CD1c-positive myeloid dendritic cell (primary cell): ENCODE data around the gene HOXA11.
A peak's percentile ranks its signal among the peaks of the same experiment; 100 is the strongest.

ENCODE experiments used
- DNase-seq: peaks from one replicate; pipeline ENCODE4 v3.0.0-alpha.2; 2016; ENCODE audit errors: extremely low spot score

HOXA11 gene

DNA sequence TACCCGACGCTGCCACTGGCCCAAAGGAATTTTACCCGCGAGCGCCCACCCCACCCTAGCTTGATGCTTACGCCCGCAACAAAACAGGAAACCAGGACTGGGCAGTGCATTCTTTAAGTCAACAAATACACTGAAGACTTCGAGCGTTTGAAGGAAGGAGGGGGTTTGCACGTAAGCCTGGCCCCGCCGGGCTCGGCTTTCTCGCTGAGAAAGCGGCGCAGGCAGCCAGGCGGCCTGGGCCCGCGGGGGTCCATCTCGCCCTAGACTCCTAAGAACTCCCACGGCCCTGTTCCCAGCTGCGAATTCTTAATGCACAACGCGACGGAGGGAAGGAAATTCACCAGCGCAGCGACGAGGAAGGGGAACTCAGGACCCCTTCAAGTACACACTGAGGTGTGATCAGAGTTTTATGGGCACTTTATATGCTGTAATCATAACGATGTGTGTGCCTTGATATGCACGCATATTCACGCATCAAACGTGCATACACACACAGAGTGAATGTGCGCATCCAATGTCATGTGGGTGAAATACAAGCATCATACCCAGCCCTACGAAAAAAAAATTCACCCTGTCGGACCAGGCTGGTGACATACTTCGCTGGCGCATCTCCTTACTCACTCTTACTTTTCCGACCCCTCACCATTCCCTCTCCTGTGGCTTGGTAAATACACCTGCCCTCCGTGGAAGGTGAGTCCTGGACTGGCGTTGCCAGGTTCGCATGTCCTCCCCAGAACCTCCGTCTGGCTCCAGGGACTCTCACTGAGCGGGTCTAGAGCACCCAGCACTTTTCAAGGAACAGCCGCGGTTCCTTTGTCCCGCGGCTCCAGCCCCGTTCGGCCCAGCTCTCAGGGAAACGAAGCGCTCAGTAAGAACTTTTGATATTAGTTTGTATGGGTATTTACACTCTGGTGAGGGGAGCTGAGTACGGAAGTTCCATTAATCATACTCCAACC, 20.6 kb upstream of the HOXA11 start:
- DNase-seq = peak; percentile 34

DNA sequence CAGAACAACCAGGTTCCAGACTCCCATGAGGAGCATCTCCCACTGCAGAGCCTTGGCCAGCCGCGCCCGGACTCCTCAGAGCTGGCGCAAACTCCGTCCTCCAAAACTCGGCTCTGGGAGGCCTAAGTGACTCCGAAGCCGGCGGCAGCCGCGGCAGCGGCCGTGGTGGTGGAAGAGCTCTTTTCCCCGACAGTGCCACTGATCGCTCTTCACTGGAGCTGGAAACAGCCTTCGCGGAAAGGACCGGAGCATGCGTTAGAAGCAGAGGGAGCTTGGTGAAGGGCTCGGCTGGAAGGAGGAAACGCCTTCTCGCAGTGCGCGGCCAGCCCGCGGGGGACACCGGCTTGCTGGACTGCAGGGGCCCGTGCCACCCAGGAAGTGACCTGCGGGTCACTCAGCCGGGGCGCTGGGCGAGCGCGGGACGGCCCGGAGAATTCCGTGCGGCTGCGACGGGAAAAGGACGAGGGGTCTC, 19.9 kb upstream of the HOXA11 start:
- DNase-seq = no peak

DNA sequence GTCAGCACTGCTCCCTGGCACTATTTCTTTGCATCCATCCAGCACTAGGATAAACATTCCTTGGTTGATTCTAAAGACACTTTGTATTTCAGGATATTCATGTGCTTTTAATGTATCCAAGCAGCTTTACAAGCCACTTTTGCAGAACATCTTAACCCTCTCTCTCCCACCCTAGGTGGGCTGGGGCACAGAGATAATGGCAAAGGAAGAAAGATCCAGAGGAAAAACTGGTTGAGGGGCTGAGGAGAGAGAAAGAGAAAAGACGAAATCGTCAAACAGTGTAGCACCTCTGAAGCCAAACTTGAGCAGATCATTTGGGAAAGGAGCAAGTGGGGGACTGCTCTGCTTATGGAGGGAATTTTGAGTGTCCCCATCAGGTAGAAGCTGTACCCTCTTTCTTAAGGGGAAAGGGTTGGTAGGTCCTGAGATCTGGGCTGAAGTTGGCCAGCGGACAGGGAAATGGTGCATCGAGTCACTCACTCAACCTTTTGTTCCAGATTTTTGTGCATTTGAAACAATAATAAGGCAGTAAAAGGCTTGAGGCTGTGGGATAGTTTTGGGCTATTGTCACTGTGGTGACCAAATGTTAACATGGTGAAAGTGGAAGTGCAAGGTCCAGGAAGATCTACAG, 19.0 kb upstream of the HOXA11 start:
- DNase-seq = no peak

DNA sequence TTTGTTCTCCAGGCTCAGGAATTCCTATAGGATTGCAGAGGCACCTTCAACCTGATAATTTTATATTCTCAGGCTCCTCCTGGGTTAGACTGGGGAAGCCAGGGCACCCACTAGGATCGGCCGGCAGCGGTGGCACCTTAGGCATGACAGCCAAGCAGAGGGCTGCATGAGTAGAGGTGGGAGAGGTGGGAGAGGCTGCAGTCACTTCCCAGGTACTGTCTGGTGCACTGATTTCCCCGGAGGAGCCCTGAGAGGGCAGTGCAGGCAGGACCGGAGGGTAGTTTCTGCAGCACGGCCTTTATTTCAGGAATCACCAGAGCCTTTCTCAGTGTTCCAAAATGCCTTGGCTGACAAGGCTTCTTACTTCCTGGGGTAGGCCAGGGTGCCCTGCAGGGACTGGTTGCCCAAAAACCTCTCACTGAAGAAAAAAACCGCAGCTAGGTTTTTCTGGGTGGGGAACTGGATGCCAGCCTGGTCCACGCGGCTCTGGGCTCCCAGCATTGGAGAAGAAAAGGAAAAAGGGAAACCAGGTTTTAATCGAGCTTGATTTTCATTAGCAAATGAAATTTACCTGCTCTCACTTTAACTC, 18.4 kb upstream of the HOXA11 start:
- no peak for DNase-seq

DNA sequence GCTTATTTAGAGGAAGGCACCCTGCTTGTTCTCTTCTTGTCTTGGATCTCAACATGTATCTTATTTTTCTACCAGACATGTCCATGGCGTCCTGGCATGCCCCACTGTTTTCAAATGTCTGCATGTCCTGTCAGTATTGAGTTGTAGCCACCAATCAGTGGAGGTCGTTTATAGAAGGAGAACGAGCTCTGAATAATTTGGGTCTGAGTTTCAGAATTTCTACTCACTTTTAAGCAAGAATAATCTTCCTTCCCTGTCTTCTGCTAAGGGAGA, 17.8 kb upstream of the HOXA11 start:
- no peak for DNase-seq

- no peak for DNase-seq
Measured at GRCh38 chr7:27202018-27202861, 17.2 kb upstream of the HOXA11 start.

DNA sequence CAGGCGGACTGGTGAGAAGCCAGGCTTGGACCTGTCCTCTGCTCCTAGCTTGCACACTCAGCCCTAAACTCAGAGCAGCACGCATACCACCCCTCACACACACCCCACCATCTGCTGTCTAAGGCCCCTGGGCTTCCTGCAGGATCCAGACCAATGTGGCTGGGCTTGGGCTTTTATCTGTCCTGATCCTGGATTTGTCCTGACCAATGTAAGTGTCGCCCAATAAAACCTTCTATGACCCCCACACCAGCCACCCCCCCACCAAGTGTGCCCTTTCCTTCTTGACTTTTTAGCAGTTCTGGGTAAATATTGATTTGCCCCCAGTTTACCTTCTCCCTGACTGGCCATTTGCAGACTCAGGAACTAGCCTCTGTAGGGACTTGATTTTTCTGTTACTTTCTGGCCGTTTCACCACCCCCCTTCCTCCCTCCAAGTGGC, 16.6 kb upstream of the HOXA11 start:
- no peak for DNase-seq

DNA sequence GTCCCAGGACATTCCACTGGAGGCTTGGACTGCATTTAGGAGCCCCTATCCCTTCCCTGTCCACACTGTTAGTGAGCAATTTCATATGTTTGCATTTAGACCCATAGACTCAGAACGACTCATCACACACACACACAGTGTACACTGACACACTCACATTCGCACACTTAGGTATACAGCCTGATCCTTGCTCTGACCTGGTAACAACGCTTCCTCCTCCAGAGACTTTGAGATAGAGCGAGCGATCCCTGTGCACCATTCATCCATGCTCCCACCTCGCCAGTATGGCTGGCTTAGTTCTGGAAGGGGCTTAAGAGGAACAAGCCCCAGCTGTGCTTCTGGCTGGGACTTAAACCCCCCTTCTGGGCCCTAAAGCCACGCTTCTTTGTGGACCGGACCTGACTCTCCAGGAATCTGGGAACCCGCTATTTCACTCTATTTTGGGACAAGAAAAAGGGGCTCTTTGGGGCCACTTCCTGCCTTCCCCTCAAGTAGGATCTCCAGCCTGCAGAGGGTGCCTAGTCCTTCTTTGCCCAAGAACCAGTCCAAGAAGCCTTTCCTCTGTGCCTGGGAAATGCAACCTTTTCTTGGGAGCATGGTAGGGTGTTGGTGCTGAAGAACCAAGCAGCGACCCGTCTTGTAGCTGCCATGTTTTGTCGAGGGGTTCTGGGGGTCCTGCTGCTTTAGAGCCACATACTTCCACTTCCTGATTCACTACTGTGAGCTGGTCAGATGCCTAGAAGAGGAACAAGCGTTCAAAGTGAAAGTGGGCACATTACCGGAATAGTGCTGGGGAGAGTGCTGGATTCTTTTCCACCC, 15.9 kb upstream of the HOXA11 start:
- DNase-seq = peak; percentile 69

- no peak for DNase-seq
Measured at GRCh38 chr7:27199849-27200760, 15.1 kb upstream of the HOXA11 start, which contains the start of gene HOXA13. Gene HOXA13 (minus strand): TSS chr7:27200091. CDS start chr7:27200077, 14 bp downstream.

DNA sequence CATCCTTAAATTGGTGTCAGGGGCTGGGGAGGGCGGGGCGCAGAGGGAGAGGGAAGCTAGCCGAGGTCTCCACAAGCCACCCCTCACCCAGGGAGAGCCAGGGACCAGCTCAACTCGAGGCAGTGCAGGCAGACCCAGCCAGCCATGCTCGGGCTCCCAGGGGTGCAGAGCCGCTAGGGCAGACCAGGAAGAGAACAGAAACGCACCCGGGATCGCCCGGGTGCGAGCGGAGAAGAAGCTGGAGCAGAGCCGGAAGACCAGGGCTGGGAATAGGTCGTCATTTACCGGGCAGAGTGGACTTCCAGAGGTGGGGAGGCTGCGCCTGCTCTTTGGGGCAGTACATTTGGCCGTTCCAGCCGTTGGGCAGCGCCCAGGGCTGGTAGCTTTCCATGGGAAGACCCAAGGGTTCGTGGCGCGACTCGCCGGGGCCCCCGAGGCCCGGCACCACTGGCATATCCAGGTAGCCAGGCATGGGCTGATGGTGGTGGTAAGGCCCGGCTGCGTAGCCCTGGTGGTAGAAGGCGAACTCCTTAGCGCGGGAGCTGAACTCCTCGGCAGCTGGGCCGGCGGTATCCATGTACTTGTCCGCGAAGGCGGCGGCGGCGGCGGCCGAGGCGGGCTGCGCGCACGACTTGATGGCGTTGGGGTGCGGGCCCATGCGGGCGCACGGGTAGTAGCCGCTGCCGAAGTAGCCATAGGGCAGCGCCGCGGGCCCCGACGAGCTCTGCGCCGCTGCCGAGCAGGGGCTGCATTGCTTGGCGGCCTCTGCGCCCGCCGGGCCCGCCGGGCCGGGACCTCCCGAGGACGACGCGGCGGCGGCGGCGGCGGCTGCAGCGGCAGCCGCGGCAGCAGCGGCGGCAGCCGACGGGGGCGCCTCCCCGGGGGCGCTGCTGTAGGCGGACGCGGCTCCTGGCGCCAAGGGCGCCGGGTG, 14.1 kb upstream of the HOXA11 start:
- DNase-seq = no peak

GRCh38 chr7:27198138-27198841, 13.3 kb upstream of the HOXA11 start:
- no peak for DNase-seq

DNA sequence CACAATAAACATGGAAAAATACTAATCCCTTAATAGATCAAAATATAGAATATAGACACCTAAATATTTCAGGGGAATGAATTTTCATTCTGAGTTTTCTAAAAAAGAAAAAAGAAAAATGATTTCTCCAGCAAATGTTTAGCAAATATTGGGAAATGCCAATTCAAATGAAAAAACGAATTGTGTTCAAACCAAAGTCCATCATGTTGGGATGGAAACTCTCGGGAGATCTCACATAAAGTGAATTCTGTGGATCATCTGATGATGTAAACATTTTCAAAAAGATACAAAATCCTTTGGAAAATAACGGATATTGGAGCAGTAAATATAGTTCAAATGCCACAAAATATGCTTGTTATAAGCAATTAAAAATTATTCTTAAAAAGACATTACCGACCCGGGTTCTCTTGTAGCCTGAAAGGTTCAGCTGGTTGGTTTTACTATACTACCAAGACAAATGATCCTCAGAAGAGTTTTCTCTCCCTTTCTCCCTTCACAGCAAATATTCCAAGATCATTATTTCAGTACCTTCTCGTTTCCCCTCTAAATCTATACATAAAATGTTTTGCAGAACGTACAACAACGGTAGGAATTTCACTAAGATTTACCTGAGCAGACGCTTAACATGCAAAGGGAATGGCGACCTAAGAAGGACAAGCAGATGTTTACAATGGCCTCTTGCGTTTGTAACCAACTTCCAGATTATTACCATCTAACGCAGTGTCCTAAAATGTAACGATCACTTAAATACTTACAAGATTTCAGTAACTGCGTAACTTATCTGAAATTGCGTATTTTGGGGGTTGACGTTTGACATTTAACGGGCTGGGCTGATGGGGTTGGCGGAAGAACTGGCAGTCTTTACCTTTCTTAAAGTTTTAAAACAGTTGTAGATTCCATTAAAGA, 12.4 kb upstream of the HOXA11 start:
- no peak for DNase-seq

DNA sequence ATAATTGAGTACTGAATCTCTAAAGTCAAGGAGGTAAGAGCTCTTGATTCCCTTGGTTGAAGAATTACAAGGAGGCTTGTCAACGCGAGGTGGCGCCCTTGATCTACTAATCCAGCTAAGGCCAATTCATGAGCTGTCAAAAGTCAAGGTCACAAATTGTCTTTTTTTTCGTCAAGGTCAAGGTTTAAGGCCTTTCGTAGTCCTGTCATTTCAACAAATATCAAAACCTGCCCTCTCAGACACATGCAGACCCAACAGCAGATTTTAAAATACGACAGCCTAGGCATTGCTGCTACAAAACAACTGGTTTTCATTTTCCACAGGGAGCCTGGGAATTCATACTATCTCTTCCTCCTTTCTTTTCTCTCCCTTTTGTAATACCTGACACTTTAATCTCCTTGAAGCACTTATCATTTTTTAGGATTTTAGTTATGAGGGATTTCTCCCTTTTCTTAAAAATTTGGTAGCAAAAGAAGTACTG, 11.3 kb upstream of the HOXA11 start:
- peak; percentile 85 for DNase-seq

- no peak for DNase-seq
Measured at GRCh38 chr7:27194686-27195379, 9.8 kb upstream of the HOXA11 start.

DNA sequence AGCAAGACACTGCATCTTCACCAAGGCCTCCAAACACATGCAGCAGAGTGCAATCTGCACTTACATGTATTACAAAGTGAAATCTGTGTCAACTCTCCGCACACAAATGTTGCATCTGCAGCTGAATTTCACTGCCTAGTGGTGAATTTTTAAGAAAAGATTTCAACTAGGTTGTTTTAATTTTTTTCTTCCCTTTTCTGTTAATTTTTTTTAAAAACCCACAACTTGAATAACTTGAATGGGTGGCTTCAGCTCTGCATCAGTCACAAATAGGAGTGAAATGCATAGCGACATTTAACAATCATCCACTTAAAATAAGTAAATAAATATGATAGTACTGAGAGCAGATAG, 8.9 kb upstream of the HOXA11 start:
- DNase-seq = no peak

DNA sequence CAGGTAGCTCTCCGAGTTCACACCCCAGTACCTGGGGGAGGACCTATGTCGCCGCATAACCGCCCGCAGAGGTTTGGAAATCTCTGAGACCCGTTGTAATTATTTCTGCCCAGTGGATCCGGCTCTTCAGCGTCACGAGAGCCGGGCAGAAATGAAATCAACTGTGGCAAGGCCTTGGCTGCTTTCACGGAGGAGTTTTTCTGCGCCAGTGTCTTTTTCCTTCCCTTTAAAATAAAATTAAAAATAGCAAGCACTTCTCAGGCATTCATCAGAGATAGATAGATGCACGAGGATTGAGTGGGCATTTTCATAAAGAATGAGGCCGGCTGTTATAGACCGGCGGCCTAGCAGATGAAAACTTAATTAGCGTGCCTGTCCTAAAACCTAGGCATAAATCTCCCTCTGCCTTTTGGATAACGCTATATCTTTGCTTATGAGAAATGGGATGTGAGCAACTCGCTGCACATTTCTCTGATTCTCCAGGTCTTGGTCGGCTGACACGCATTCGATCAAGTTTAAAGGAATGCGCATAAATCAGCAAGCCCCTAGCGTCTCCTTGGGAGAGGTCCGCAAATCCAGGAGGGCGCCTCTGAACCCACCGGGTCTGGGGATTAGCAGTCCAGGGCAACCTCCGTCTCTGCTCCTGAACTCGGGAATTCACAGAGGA, 8.4 kb upstream of the HOXA11 start:
- DNase-seq = no peak
